GM18517 (cell line): ENCODE measurements around the gene NBEAL1.
"Not testable (repeated sequence)": the region's sequence is repeated elsewhere in the genome, so short reads cannot be mapped to it uniquely, and the experiment has no call there.

Experiments
- ATAC-seq: cut with Tn5 transposase; IDR thresholded peaks from one replicate; pipeline ENCODE4 v1.9.1; 2021; ENCODE audit warnings: mild to moderate bottlenecking, moderate library complexity; ENCODE audit not compliant: unreplicated experiment

Gene NBEAL1

DNA sequence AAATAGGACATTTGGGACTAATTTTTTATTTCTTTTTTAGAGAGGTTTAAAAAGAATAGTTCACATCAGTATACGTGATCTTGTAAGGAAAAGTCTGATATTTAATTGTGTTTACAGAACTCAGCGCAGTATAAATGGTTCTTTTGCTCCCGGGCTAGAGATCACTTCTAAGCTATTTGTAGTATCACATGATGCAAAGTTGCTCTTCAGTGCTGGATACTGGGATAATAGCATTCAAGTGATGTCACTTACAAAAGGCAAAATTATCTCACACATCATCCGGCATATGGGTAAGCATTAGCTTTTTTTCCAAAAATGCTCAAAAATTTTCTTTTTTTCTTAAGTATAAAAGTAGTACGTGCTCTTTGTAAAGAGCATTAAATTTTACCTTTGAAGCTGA is 186.8 kb downstream of the NBEAL1 start:
- ATAC-seq: no peak

DNA sequence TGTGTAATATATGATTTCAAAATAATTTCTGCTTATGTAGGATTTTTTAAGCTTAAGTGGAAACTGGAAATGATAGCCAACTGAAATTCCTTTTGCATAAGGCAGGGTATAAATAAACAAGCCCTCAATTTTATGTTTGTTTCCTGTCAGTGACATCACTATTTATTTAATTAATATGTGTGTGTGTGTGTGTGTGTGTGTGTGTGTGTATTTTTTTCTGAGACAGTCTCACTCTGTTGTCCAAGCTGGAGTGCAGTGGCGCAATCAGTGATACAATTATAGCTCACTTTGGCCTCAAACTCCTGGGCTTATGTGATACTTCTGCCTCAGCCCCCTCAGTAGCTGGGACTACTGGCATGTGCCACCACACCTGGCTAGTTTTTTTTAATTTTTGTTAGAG is 194.9 kb downstream of the NBEAL1 start:
- no peak for ATAC-seq

DNA sequence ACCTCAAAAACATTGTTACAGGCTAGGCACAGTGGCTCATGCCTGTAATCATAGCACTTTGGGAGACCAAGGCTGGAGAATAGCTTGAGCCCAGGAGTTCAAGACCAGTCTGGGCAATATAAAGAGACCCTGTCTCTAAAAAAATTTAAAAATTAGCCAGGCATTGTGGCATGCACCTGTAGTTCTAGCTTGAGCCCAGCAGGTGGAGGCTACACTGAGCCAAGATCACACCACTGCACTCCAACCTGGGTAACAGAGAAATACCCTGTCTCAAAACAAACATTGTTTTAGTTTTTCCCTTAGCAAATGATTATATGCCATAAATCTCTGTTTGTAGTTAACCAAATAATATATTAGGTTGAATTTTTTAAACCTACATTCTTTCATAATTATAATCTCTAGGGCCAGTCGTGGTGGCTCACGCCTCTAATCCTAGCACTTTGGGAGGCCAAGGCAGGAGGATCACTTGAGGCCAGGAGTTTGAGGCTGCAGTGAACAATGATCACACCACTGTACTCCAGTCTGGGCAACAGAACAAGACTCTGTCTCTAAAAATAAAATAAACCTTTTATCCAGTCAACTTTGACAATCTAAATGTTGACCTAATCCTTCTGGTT is 210.9 kb downstream of the NBEAL1 start:
- peak; percentile 59 for ATAC-seq

DNA sequence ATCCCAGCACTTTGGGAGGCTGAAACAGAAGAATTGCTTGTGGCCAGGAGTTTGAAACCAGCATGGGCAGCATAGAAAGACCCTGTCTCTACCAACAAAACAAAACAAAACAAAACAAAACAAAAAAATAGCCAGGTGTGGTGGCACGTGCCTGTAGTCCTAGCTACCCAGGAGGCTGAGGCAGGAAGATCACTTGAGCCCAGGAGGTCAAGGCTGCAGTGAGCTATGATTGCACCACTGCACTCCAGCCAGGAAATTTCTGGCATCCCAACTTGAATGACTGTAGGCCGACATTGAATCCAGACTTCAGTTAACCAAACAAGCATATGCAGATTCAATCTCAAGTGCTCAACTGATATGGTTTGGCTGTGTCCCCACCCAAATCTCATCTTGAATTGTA is 215.0 kb downstream of the NBEAL1 start:
- ATAC-seq: not testable (repeated sequence)

DNA sequence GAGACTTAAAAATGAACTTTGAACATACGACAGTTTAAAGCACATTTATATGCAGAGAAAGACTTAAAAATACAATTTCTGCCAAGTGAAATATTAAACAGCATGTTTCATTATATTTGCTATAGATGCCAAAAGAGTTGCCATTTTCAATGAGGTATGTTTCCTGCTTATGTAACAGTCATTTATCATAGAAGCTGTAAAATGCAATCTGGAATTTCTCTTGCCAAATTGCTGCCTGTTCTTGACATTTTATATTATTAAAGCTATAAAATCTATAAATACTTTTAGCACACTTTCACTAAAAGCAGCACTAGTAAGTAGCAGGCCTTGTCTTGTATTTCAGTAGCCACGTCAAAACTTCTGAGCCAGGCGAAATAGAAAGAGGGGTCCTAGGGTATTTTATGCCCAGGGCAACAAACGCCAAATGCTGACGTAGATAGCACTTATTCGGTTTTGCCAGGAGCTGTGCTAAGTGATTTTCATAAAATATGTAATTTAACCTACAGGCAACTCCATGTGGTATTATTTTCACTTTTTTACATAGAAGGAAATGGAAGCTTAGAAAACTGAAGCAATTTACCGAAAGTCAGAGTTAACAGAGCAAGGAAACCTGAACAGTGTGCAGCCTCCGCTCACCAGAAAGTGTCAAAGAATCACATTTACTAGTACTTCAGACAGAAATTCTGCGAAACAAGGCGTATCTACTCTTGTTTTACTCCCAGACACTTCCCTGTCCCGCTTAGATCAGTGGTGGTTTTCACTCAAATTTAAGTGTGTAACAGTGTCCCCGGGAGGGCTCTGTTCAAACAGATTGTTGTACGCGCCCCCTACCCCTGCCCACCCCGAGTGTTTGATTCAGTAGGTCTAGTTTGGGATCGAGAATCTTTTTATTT is 222.9 kb downstream of the NBEAL1 start:
- no peak for ATAC-seq

DNA sequence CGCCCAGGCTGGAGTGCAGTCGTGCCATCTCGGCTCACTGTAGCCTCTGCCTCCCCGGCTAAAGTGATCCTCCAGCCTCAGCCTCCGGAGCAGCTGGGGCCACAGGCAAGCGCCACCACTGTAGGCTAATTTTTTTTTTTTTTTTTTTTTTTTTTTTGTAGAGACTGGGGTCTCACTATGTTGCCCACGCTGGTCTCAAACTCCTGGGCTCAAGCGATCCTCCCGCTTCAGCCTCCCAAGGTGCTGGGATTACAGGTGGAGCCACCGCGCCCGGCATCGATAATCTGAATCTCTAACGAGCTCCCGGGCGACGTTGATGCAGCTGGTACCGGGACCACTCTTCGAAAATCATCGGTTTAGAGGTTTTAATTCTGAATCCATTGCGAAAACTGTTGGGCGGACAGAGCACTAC is 223.6 kb downstream of the NBEAL1 start:
- ATAC-seq: peak; percentile 6

DNA sequence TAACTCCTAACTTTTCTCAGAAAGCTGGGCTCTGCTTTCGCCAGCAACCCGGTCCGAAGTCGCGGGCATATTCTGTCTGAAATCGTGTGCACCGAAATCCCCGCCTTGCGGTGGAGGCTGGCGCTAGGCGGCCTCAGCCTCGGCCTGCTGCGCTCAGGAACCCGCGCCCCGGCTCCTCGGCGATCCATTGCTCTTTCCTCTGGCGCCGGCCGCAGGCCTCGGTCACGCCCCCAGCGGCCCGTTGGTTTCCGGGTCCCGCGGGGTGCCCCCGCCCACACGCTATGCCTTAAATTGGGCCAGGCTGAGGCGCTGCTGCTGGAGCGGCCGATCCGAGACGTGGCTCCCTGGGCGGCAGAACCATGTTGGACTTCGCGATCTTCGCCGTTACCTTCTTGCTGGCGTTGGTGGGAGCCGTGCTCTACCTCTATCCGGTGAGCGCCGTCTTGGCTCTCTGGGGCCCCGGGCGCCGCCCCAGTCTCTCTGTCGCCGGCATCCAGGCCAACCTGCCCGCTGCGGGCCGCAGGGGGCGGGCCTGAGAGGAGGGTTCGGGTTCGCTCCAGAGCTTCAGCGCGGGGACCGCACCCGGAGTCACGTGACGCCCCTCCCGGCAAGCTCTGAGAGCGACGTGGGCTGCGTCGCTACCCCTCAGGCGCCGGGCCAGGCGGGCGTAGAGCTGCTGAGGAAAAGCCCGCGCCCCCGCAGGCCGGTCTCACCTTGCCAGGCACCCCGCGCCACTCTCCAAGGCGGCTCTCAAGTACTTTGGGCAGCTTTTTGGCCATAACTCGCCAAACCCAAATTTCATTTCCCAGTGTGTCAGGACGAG is 224.2 kb downstream of the NBEAL1 start, which contains the start of gene CYP20A1:
CYP20A1 (plus strand) TSS at position 315 of the 823 bp plus-strand sequence; CDS start at position 360, 45 bp downstream.
- peak; percentile 83 for ATAC-seq

DNA sequence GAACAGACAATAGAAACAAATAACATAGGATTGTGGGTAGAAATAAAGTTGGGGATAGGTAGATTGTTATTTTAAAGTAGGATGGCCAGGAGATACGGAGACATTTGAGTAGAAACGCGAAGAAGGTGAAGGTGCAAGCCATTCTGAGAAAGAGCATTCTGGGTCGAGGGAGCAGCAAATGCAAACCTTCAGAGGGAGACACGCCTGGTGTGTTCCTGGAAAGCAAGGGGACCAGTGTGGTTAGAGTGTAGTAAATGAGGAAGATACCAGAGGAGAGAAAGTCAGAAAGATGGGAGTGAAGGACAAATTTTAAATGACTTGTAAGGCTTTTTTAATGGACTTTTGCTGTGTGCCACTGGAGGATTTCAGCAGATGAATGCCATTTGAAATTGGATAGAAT is 225.8 kb downstream of the NBEAL1 start:
- no peak for ATAC-seq

DNA sequence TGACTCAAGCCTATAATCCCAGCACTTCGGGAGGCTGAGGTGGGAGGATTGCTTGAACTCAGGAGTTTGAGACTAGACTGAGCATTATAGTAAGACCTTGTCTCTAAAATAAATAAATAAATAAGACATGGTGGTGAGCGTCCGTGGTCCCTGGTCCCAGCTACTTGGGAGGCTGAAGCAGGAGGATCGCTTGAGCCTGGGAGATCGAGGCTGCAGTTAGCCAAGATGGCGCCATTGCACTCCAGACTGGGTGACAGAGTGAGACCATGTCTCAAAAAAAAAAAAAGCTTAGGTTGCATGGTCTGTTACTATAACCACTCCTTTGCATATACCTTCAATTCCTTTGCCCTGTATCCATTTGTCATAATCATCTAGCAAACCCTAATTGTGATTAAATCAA is 227.8 kb downstream of the NBEAL1 start:
- no peak for ATAC-seq

DNA sequence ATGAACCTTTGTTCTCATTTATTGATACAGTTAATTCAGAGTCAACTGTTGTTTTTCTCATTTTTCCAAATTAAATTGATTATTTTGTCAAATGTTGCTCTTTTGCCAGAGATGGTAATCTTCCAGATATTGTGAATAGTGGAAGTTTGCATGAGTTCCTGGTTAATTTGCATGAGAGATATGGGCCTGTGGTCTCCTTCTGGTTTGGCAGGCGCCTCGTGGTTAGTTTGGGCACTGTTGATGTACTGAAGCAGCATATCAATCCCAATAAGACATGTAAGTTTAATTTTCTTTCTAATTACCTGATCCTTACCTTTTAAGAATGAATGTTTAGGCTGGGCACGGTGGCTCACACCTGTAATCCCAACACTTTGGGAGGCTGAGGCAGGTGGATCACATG is 232.0 kb downstream of the NBEAL1 start:
- ATAC-seq: no peak

DNA sequence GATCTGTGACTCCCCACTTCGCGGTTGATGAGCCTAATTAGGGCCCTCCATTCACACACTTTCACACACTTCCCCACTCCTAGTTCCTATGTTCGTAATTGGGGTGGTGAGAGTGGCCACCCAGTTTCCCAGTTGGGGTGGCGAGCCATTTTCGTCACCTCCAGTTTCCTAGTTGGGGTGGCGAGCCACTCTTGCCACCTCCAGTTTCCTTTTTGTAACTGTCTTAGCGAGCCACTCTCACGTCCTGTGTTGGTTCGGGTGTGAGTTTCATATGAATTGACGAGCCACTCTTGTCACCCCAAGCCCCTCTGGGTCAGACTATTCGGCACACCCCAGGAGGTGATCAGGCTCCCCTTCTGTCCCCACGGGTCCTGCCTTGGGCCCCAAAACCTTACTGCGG is 238.1 kb downstream of the NBEAL1 start:
- no peak for ATAC-seq

DNA sequence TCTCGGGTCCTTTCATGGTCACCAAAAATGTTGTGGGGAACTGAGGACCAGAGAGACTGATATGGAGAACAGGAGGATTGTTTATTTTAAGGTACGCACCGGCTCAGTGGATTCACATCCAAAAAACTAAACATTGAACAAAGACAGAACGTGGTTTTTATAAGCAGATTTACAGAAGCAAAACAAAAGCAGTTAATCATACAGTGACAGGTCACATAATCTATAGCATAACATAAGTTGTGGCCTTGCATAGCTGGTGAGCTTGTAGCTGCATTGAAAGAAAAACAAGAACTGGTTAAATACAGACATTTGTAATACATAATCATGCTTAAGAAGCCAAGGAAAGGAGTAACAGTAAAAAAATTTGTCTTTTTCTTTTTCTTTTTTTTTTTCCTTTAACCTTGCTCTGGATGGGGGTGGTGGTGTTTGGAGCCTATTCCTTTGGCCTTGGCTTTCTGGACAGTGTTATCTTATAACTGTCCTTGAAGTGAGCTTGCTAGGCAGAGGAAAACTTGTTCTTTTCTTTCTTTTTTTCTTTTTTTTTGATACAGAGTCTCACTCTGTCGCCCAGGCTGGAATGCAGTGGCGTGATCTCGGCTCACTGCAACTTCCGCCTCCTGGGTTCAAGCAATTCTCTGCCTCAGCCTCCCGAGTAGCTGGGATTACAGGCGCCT is 238.9 kb downstream of the NBEAL1 start:
- not testable (repeated sequence) for ATAC-seq

DNA sequence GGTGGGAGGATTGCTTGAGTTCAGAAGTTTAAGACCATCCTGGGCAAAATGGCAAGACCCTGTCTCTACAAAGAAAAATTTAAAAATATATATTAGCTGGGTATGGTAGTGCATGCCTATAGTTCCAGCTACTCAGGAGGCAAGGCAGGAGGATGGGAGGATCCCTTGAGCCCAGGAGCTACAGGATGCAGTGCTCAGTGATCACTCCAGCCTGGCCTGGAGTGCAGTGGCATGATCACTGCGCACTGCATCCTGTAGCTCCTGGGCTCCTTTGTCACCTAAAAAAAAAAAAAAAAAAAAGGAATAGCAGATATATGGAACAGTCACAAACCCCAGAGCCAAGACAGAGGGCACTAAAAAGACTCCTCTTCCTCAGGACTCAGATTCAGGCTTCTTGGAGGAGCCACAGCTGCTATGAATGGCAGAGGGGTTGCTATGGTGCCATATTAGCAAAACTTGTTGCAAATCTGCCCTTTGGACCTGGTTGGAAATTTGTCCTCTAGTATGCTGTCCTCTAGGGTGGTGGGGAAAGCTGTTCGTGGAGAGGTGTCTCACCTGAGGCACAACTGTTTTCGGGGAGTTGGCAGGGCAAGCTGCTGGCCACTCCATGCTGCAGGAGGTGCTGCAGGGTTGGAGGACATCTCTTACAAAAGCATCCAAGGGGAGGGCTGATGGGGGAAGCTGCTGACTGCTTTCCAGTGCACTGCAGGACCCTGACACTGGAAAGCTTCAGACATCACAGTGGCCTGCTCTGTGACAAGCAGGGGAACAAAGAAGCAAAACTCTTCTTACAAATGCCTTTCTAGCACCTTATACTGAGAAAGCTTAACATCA is 246.9 kb downstream of the NBEAL1 start:
- ATAC-seq: no peak
